Upper lobe of left lung (tissue), 6 donors: ENCODE data around the gene RHOB. TPM values are rescaled to one million over a fixed set of nuclear protein-coding genes. Genes with fewer than 3 reads are reported as not detected.
A peak's percentile ranks its signal among the peaks of the same experiment; 100 is the strongest.

Experiments
- ATAC-seq, 2 donors: fragments of 200-7000 bp; cut with Tn5 transposase; one replicate each; pipeline ENCODE4 v1.9.1; 2022; ENCODE audit warnings: mild to moderate bottlenecking in 2 of 2, moderate library complexity in 2 of 2; ENCODE audit not compliant: low FRiP score in 2 of 2
- DNase-seq, 2 donors: peaks; one replicate each; pipeline ENCODE4 v3.0.0-alpha.2; 2019 to 2020
- H3K27ac ChIP-seq, 4 donors: fragments of 200-600 bp; sonication (generic); one replicate each; pipeline ENCODE4 v1.5.1; 2016 to 2019
- H3K27me3 ChIP-seq, 4 donors: fragments of 200-600 bp; sonication (generic); one replicate each; pipeline ENCODE4 v1.5.1; 2017 to 2019
- H3K36me3 ChIP-seq, 4 donors: fragments of 200-600 bp; sonication (generic); one replicate each; pipeline ENCODE4 v1.5.1; 2016 to 2019
- H3K4me1 ChIP-seq, 4 donors: fragments of 200-600 bp; sonication (generic); one replicate each; pipeline ENCODE4 v1.5.1; 2018 to 2019
- H3K4me3 ChIP-seq, 4 donors: fragments of 200-600 bp; sonication (generic); one replicate each; pipeline ENCODE4 v1.5.1; 2017 to 2019; ENCODE audit warnings: mild to moderate bottlenecking in 2 of 4, moderate library complexity in 1 of 4
- H3K9me3 ChIP-seq, 4 donors: fragments of 200-600 bp; sonication (generic); one replicate each; pipeline ENCODE4 v1.5.1; 2018 to 2019
- CTCF ChIP-seq, 6 experiments: fragments of 450-650 bp in 4 of 6; fragments of 200-600 bp in 2 of 6; sonication (generic) in 2 of 6; IDR thresholded peaks; one replicate each; pipeline ENCODE4 v1.5.1; 2016 to 2019; ENCODE audit warnings: antibody characterized with exemption in 6 of 6
- EP300 ChIP-seq, 4 donors: sonication (generic); formaldehyde crosslinking; IDR thresholded peaks; one replicate each; pipeline ENCODE4 v1.5.1; 2017; ENCODE audit warnings: antibody characterized with exemption in 4 of 4, control low read depth in 2 of 4
- POLR2A ChIP-seq, 4 donors: fragments of 450-650 bp; IDR thresholded peaks; one replicate each; pipeline ENCODE4 v1.5.1; 2016 to 2017; ENCODE audit warnings: antibody characterized with exemption in 4 of 4, mild to moderate bottlenecking in 2 of 4
- POLR2AphosphoS5 ChIP-seq, 2 donors: sonication (generic); formaldehyde crosslinking; IDR thresholded peaks; one replicate each; pipeline ENCODE4 v1.5.1; 2017; ENCODE audit warnings: antibody characterized with exemption in 2 of 2
- WGBS, 2 donors: methylation state at CpG; one replicate each; pipeline ENCODE4 v1.1.5; 2017 to 2018; 5-methylcytosine and 5-hydroxymethylcytosine counted together
- total RNA-seq, 6 donors: library from RNA; depleted of rRNA in 4 of 6; stranded (reverse); fragments of >200 nt in 4 of 6; gene quantifications; one replicate each; pipeline versions ENCODE4 v1.1.0 to v1.2.1, GENCODE V29; 2016 to 2021
- donor health status: DM: no; HTN: no; CAD: no; lungs with moderate emphysema.
- donor health status: DM: no; HTN: yes; CAD: no; lungs with severe emphysema.

The RHOB gene
- total RNA-seq, 6 donors from 2014 or later, result 193 to 583 (median 336) TPM

GRCh38 chr2:20421988-20422370 lies 24.9 kb upstream of the RHOB start:
- 32 to 36% methylated on average over 4 to 7 of the region's 7 CpGs for WGBS, 2 donors
- H3K27ac ChIP-seq, result peak overlapping the region; percentile 40 to 93 (median 82)
- H3K36me3 ChIP-seq, result no peaks in the 10 kb centered on the region
- DNase-seq, result peak; percentile 25 to 96
- ATAC-seq, result peak; percentile 67 to 88
- TF ChIP-seq CTCF (IDR thresholded peaks at IDR 0.05) (no peak), POLR2A (IDR thresholded peaks at IDR 0.05) (no peak), POLR2AphosphoS5 (IDR thresholded peaks at IDR 0.05) (peak; percentile 69 to 74), EP300 (IDR thresholded peaks at IDR 0.05) (peak in 1 of 4 donors; percentile 91)
- no peaks in the 10 kb centered on the region for H3K9me3 ChIP-seq
- no peak overlapping the region for H3K4me3 ChIP-seq
- no peaks in the 10 kb centered on the region for H3K27me3 ChIP-seq
- peaks cover 46 to 52% (median 51%) of the 10 kb centered on the region in 4 donors for H3K4me1 ChIP-seq

GRCh38 chr2:20422402-20423271 lies 24.2 kb upstream of the RHOB start:
- no peak overlapping the region for H3K4me3 ChIP-seq
- no peaks in the 10 kb centered on the region for H3K36me3 ChIP-seq
- ATAC-seq (peak in 1 of 2 donors; percentile 4), DNase-seq (peak; percentile 23 to 25)
- no peaks in the 10 kb centered on the region for H3K27me3 ChIP-seq
- TF ChIP-seq CTCF (IDR thresholded peaks at IDR 0.05), result peak in 1 of 6 experiments; percentile 18
- no peak for TF ChIP-seq EP300 (IDR thresholded peaks at IDR 0.05)
- TF ChIP-seq POLR2A (IDR thresholded peaks at IDR 0.05), result no peak
- TF ChIP-seq POLR2AphosphoS5 (IDR thresholded peaks at IDR 0.05), result peak; percentile 34 to 56
- H3K27ac ChIP-seq, result peak overlapping the region; percentile 40 to 93 (median 82)
- 75 to 81% methylated on average over 6 to 11 of the region's 11 CpGs for WGBS, 2 donors
- H3K4me1 ChIP-seq, result peaks cover 46 to 52% (median 51%) of the 10 kb centered on the region in 4 donors
- H3K9me3 ChIP-seq, result no peaks in the 10 kb centered on the region

- peaks cover 46 to 52% (median 51%) of the 10 kb centered on the region in 4 donors for H3K4me1 ChIP-seq
- H3K9me3 ChIP-seq, result no peaks in the 10 kb centered on the region
- H3K4me3 ChIP-seq, result no peak overlapping the region
- TF ChIP-seq CTCF (IDR thresholded peaks at IDR 0.05), result no peak
- no peak for TF ChIP-seq POLR2AphosphoS5 (IDR thresholded peaks at IDR 0.05)
- no peak for TF ChIP-seq POLR2A (IDR thresholded peaks at IDR 0.05)
- no peak for TF ChIP-seq EP300 (IDR thresholded peaks at IDR 0.05)
- no peaks in the 10 kb centered on the region for H3K27me3 ChIP-seq
- peak in 1 of 2 donors; percentile 5 for DNase-seq
- WGBS, 2 donors, result 85 to 91% methylated on average over 6 of the region's 6 CpGs
- ATAC-seq, result no peak
- H3K36me3 ChIP-seq, result no peaks in the 10 kb centered on the region
- peak overlapping the region; percentile 40 to 93 (median 82) for H3K27ac ChIP-seq
Observed at GRCh38 chr2:20423359-20423758, 23.5 kb upstream of the RHOB start.

- TF ChIP-seq CTCF (IDR thresholded peaks at IDR 0.05) (no peak), EP300 (IDR thresholded peaks at IDR 0.05) (no peak), POLR2AphosphoS5 (IDR thresholded peaks at IDR 0.05) (no peak), POLR2A (IDR thresholded peaks at IDR 0.05) (peak in 1 of 4 donors; percentile 39)
- Histone ChIP-seq H3K27me3 (no peaks in the 10 kb centered on the region), H3K4me1 (peaks cover 46 to 51% (median 48%) of the 10 kb centered on the region in 4 donors), H3K9me3 (no peaks in the 10 kb centered on the region), H3K4me3 (no peak overlapping the region), H3K36me3 (no peaks in the 10 kb centered on the region), H3K27ac (peak overlapping the region; percentile 78 to 93 (median 88))
- DNase-seq (peak in 1 of 2 donors; percentile 24), ATAC-seq (no peak)
- 95 to 100% methylated on average over 2 of the region's 2 CpGs for WGBS, 2 donors
Observed at GRCh38 chr2:20423847-20424246, 23.0 kb upstream of the RHOB start.
